ENCODE results near the gene MYLK3.

Gene MYLK3

GRCh38 chr16:46727184-46727583 is 21.0 kb downstream of the MYLK3 start:
- no peak for DNase-seq

GRCh38 chr16:46721885-46722284 is 26.3 kb downstream of the MYLK3 start:
- no peak for DNase-seq

GRCh38 chr16:46720619-46721018 is 27.5 kb downstream of the MYLK3 start:
- no peak for DNase-seq

DNA sequence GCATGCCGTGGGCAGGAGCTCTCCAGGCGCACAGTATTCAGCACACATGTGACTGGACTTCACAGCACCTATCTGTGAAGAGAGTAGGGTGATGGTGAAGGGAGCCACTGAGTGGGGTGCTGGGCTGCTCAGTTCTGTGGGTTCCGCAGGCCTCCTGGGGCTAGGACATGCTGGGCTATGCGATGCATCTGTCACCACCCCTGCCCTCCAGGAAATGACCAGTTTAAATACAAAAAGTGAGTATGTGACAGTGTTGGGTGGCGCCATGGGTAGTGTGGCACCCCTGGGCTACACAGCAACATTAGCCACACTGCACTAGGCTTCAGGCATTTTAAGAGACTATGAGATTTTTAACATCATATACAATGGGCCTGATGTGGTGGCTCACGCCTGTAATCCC is 28.6 kb downstream of the MYLK3 start:
- no peak for DNase-seq

- DNase-seq: no peak
These were observed 29.9 kb downstream of the MYLK3 start for GRCh38 chr16:46718214-46718613.

DNA sequence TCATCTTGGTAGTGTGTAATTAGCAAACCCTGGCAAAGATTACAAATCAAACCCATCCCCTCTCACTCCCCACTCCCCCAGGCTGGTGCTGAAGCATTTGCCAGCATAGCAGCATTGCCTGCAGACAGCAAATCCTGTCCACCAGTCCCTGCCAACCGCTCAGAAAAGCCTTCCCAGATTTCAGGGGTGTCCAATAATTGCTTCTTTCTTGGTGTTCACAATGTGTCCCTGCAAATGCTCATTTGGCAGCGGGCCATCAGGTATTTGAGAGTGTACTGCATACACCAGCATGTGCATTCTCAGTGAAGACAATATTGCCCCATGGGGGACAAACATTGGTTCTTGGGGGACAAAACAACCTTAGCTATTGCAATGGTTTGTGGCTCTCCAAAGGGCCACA is 30.5 kb downstream of the MYLK3 start:
- no peak for DNase-seq

- DNase-seq: no peak
These were observed 32.3 kb downstream of the MYLK3 start for GRCh38 chr16:46715769-46716305.

- no peak for DNase-seq
These were observed 33.1 kb downstream of the MYLK3 start for GRCh38 chr16:46714797-46715591.

GRCh38 chr16:46713634-46714033 is 34.5 kb downstream of the MYLK3 start:
- no peak for DNase-seq

DNA sequence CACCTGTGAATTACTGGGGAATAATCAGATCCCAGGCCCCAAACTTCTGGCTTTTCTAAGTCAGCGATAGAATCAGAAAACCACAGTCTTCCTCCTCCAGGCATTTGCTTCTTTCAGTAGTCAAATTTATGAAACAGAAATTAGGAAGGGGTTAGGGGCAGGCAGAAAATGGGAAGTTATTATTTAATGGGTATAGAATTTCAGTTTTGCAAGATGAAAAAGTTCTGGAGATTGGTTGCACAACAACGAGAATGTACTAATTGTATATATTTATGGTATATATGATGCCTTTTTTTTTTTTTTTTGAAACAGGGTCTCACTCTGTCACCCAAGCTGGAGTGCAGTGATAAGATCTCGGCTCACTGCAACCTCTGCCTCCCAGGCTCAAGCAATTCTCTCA is 35.2 kb downstream of the MYLK3 start:
- DNase-seq: no peak

DNA sequence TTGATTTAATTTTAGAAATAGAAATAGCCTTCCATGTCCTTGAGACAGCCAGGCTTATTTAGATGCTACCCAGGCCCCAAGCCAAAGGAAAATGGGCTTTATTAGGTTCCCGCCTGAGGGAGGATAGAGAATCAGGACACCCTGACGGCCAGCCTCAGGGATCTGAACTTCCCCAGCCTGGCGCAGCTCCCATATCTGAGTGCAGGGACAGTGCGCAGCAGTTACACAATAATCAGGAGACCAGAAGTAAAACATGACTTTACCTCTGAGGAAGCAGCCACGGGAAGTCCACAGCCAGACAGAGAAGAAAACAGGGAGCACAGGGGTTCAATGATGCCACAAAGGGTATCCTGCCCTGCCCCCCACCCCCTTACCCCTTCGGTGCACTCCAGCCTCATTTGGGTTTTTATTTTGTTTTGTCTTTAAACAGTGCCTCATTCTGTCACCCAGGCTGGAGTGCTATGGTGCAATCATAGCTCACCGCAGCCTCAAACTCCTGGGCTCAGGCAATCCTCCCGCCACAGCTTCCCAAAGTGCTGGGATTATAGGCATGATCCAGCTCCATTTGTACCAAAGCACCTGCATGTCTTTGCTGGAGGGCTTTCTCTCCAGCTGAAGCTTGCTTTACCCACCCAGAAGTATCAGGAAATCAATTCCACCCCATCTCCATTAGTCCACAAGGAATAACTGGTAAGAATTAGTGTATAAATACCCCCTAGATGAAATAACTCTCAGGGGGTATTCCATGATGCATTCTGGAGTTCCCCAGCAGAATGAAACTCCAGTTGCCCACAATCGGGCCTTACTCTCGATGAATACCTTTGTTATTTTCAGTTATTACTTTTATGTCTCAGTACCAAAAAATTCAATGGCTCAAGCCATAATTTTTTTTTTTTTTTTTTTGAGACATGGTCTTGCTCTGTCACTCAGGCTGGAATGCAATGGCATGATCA is 36.8 kb downstream of the MYLK3 start:
- no peak for DNase-seq

DNA sequence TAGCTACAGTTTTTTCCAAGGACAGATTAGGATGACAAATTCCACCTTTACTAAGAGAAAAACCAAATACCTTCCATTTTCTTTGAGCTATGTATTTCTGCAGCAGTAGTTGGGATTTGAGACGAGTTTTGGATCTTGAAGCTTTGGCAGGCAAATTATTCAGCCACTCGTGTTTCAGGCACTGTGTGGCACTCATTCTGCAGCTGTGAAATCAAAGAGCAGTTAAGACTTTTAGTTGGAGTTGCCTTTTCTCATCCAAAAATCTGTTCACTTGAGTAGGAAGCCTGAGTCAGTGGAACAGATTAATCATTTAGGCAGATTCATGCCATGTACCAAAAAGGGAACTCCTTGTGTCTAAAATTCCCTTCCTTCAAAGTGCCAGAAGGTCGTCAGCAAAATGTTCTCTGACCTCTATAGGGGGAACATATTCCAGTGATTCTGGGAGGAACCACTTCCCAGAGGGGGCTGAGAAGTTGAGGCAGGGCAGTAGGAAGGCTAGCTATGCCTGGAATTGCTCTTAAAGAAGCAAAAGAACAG is 38.6 kb downstream of the MYLK3 start:
- no peak for DNase-seq

DNA sequence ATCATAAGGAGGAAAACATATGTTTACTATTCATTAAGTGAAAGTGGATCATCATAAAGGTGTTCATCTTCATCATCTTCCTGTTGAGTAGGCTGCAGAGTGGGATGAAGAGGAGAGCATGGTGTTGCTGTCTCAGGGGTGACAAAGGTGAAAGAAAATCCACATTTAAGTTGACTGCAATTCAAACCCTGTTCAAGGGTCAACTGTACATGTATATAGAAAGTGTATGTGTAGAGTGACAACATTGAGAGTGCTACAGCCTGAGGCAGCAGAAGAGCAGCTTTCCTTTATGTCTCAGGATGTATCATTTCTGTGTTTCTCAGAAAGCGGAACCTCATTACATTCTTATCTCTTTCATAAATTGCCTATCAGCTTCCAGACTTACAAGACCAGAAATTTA is 41.5 kb downstream of the MYLK3 start:
- no peak for DNase-seq

DNA sequence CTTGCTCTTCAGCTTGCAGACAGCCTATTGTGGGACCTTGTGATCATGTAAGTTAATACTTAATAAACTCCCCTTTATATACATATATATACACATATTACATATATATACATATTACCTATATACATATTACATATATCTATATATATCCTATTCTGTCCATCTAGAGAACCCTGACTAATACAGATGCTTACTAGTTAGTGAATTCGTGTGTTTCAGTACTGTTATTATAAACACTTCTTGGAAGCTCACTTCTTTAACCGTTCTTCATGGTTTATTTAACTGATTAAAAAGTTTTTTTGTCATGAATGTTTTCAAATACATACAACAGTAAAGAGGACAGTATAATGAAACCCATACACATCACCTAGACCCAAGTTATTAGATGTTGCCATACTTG is 46.1 kb downstream of the MYLK3 start:
- DNase-seq: no peak

DNA sequence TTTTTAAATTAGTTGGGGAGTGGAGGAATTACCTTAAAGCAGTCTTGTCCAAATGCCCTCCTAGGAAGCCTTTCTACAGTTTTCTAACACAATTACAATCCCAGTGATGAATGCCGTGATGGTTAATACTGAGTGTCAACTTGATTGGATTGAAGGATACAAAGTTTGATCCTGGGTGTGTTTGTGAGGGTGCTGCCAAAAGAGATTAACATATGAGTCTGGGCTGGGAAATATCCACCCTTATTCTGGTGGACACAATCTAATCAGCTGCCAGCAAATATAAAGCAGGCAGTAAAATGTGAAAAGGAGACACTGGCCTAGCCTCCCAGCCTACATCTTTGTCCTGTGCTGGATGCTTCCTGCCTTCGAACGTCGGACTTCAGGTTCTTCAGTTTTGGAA is 46.5 kb downstream of the MYLK3 start:
- no peak for DNase-seq

DNA sequence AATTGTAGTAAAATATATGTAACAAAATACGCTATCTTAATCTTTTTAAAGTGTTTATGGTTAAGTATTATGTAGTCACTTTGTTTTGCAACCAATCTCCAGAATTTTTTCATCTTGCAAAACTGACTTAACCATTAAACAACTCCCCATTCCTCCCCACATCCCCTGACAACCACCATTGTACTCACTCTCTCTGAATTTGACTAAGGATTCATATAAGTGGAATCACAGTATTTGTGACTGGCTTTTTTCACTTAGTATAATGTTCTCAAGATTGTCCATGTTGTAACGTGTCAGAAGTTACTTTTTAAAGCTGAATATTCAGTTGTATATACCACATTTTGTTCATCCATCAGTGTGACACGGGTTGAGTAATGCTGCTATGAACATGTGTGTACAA is 48.1 kb downstream of the MYLK3 start:
- DNase-seq: no peak

GRCh38 chr16:46696957-46697356 is 51.2 kb downstream of the MYLK3 start:
- DNase-seq: no peak

GRCh38 chr16:46695937-46696336 is 52.2 kb downstream of the MYLK3 start:
- no peak for DNase-seq

- DNase-seq: no peak
These were observed 54.5 kb downstream of the MYLK3 start for GRCh38 chr16:46693598-46693997.

DNA sequence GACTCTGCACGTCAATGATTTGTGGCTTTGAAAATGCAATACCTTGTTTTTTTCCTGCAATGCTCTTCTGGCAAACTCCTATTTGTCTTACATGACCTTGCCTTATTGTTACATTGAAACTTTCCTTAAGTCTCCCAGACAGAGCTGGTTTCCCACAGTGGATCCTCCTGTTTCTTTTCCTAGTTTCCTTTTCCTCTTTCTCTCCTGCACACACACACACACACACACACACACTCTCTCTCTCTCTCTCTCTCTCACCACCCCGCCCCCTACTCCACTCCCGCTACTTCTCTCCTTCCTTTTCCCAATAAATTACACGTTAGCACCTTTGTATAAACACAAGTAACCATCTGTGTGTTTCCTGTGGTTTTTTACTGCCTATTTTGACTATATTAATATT is 56.4 kb downstream of the MYLK3 start:
- DNase-seq: no peak

DNA sequence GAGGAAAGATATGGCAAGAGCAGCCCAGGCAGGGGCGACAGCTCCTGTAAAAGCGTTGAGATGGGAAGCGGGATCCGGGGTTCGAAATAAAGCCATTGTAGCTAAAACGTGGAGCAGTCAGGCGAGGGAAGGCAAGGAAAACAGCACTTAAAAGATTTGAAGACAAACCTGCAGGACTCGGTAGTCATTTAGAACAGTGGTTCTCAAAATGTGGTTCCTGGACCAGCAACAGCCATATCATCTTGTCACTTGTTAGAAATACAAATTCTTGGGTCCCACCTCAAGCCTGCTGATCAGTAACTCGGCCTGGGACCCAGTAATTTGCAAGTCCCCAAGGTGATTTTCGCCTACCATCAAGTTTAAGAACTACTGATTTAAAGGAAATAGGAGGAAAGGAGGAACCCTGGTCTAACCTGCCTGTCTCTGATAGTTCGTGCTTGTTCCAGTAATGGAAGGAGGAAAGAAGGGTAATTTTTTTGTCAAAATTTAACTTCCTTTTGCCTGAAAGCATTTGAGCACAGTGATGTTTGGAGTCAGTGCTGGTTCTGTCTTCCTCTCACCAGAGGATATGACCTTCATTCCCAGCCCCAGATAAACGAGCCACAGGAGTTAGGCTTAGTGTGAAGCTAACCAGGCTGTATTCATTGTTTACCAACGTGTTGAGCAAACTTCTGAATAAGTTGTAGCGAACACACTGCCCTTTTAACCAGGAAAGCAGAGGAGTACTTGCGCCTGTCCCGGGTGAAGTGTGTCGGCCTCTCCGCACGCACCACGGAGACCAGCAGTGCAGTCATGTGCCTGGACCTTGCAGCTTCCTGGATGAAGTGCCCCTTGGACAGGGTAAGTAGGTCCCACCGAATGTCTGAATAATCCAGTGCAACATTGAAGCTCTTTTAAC is 57.6 kb downstream of the MYLK3 start:
- DNase-seq: no peak

Data from right hindlimb (tissue), 1 donor.